ENCODE results near the gene SNX9.

Gene SNX9

GRCh38 chr6:157779705-157780604 lies 43.1 kb upstream of the SNX9 start:
- H3K27ac ChIP-seq, result no peak overlapping the region
- TF ChIP-seq CTCF (conservative IDR thresholded peaks at IDR 0.05), result no peak

- no peak overlapping the region for H3K27ac ChIP-seq
- no peak for TF ChIP-seq CTCF (conservative IDR thresholded peaks at IDR 0.05)
Measured at GRCh38 chr6:157785636-157786035, 37.4 kb upstream of the SNX9 start.

- TF ChIP-seq CTCF (conservative IDR thresholded peaks at IDR 0.05), result no peak
- H3K27ac ChIP-seq, result no peak overlapping the region
Measured at GRCh38 chr6:157786221-157786620, 36.8 kb upstream of the SNX9 start.

GRCh38 chr6:157787080-157787479 lies 36.0 kb upstream of the SNX9 start:
- H3K27ac ChIP-seq, result no peak overlapping the region
- no peak for TF ChIP-seq CTCF (conservative IDR thresholded peaks at IDR 0.05)

GRCh38 chr6:157788180-157788579 lies 34.9 kb upstream of the SNX9 start:
- no peak for TF ChIP-seq CTCF (conservative IDR thresholded peaks at IDR 0.05)
- no peak overlapping the region for H3K27ac ChIP-seq

- no peak for TF ChIP-seq CTCF (conservative IDR thresholded peaks at IDR 0.05)
- no peak overlapping the region for H3K27ac ChIP-seq
Measured at GRCh38 chr6:157789297-157789696, 33.7 kb upstream of the SNX9 start.

- no peak overlapping the region for H3K27ac ChIP-seq
- TF ChIP-seq CTCF (conservative IDR thresholded peaks at IDR 0.05), result no peak
Measured at GRCh38 chr6:157789861-157790260, 33.2 kb upstream of the SNX9 start.

All from VCaP (cell line).